Kidney (tissue), 14 donors: Measurements from ENCODE around the gene DCLK1. TPM values are rescaled to one million over a fixed set of nuclear protein-coding genes. Genes with fewer than 3 reads are reported as not detected.

ENCODE experiments used
- DNase-seq, 5 donors: peaks; one replicate each; pipeline ENCODE4 v3.0.0-alpha.2; 2013 to 2020
- FAIRE-seq: peaks from 2 replicates; lab custom pipeline; 2012; peaks lifted over from hg19 to GRCh38; lab: Jason Lieb, UNC
- H3K27ac ChIP-seq, 2 donors: one replicate each; pipeline ENCODE4 v1.7.0; 2013; ENCODE audit warnings: low read depth in 2 of 2, low read length in 2 of 2, inconsistent platforms in 1 of 2
- H3K27me3 ChIP-seq: one replicate; pipeline ENCODE4 v1.7.1; 2013; ENCODE audit warnings: low read length, inconsistent platforms; ENCODE audit not compliant: control insufficient read depth, insufficient read depth
- H3K36me3 ChIP-seq, 3 donors: one replicate each; pipeline versions ENCODE4 v1.7.0 to v1.7.1; 2013; ENCODE audit warnings: low read length in 3 of 3, control low read depth in 1 of 3, inconsistent platforms in 1 of 3; ENCODE audit not compliant: insufficient read depth in 3 of 3, control insufficient read depth in 2 of 3
- H3K4me1 ChIP-seq, 3 donors: one replicate each; pipeline versions ENCODE4 v1.7.0 to v1.7.1; 2013; ENCODE audit warnings: low read length in 3 of 3, inconsistent platforms in 1 of 3, low read depth in 1 of 3; ENCODE audit not compliant: control insufficient read depth in 2 of 3, insufficient read depth in 2 of 3
- H3K4me3 ChIP-seq, 3 donors: one replicate each; pipeline versions ENCODE4 v1.7.0 to v1.8.1; 2013; ENCODE audit warnings: low read length in 3 of 3, control low read depth in 1 of 3, inconsistent platforms in 1 of 3
- H3K9ac ChIP-seq, 3 donors: one replicate each; pipeline versions ENCODE4 v1.7.0 to v1.7.1; 2013; ENCODE audit warnings: low read length in 3 of 3, control low read depth in 1 of 3, inconsistent platforms in 1 of 3
- H3K9me3 ChIP-seq, 3 donors: one replicate each; pipeline versions ENCODE4 v1.7.0 to v1.7.1; 2013; ENCODE audit warnings: low read length in 3 of 3, control low read depth in 1 of 3, inconsistent platforms in 1 of 3; ENCODE audit not compliant: control insufficient read depth in 2 of 3, insufficient read depth in 1 of 3
- CTCF ChIP-seq: IDR thresholded peaks from 3 replicates; pipeline ENCODE4 v1.5.1; 2012; ENCODE audit warnings: mild to moderate bottlenecking, moderate library complexity, borderline replicate concordance; ENCODE audit not compliant: insufficient read depth; ENCODE audit errors: extremely low read depth
- intact Hi-C: fragments of 100-400 bp; cut with DNase I; formaldehyde crosslinking; loops from one replicate; pipeline ENCODE4 v1.11.1; 2022
- polyA plus RNA-seq: library from polyadenylated mRNA; stranded (reverse); fragments of 350-450 nt; fragmentation: Illumina TruSeq; extraction: RNeasy Lipid Tissue Mini Kit (QIAGEN cat#74804); gene quantifications from one replicate; pipeline ENCODE4 v1.2.3, GENCODE V29; 2014; ENCODE audit warnings: low read depth, low replicate concordance; ENCODE audit not compliant: insufficient read depth
- total RNA-seq: library from RNA; stranded (reverse); fragmentation: NEBNext Ultra II Directional; extraction: Animal tissue kit (Norgen Biotek cat#: 25700); gene quantifications from one replicate; pipeline ENCODE4 v1.2.1, GENCODE V29; 2021
- donor health status: control.
- donor health status: control.
- donor health status: control.
- donor health status: control.
- donor health status: control.
- donor health status: DM: yes; HTN: yes; CAD: no.
- donor health status: Normal renal cell carcinoma (clear cell type).

DCLK1 gene
- total and polyA plus RNA-seq, 2 donors from 2014 or later: 0.73 to 8.3 TPM

GRCh38 chr13:35909837-35910540 is 221.2 kb downstream of the DCLK1 start:
- Histone ChIP-seq H3K4me1 (no peaks in the 10 kb centered on the region), H3K27ac (no peak overlapping the region), H3K4me3 (no peak overlapping the region), H3K9ac (no peak overlapping the region), H3K27me3 (no peaks in the 10 kb centered on the region), H3K36me3 (no peaks in the 10 kb centered on the region), H3K9me3 (no peaks in the 10 kb centered on the region)
- no peak for DNase-seq
- FAIRE-seq: no peak
- no peak for TF ChIP-seq CTCF
- intact Hi-C loops: no loop called here

- H3K9me3 ChIP-seq: no peaks in the 10 kb centered on the region
- H3K27ac ChIP-seq: no peak overlapping the region
- no peak for TF ChIP-seq CTCF
- DNase-seq (no peak), FAIRE-seq (no peak)
- no peaks in the 10 kb centered on the region for H3K4me1 ChIP-seq
- intact Hi-C loops: no loop called here
- H3K27me3 ChIP-seq: no peaks in the 10 kb centered on the region
- no peaks in the 10 kb centered on the region for H3K36me3 ChIP-seq
- H3K9ac ChIP-seq: no peak overlapping the region
- H3K4me3 ChIP-seq: no peak overlapping the region
These were observed 222.1 kb downstream of the DCLK1 start for GRCh38 chr13:35909091-35909490.

DNA sequence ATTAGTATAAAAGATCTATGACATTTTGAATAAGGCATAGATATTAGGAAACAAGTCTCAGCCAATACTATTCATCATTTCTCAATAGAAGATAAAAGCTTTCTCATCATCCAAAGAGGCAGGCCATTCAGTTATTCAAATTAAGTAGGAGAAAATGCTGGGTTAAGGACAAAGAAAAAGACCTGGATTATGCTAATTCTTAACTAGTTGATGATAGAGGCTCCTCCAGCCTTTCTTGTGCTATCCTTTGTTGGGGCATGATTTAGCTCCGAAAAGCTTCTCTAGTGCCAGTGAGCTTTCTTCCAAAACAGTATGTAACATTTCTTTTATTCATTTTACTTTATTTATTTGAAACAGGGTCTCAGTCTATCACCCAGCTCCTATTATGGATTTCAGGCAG is 223.0 kb downstream of the DCLK1 start:
- H3K27ac ChIP-seq: no peak overlapping the region
- DNase-seq (no peak), FAIRE-seq (no peak)
- H3K4me1 ChIP-seq: no peaks in the 10 kb centered on the region
- no peaks in the 10 kb centered on the region for H3K36me3 ChIP-seq
- intact Hi-C loops: no loop called here
- H3K9me3 ChIP-seq: no peaks in the 10 kb centered on the region
- no peak overlapping the region for H3K9ac ChIP-seq
- no peak for TF ChIP-seq CTCF
- H3K27me3 ChIP-seq: no peaks in the 10 kb centered on the region
- no peak overlapping the region for H3K4me3 ChIP-seq

DNA sequence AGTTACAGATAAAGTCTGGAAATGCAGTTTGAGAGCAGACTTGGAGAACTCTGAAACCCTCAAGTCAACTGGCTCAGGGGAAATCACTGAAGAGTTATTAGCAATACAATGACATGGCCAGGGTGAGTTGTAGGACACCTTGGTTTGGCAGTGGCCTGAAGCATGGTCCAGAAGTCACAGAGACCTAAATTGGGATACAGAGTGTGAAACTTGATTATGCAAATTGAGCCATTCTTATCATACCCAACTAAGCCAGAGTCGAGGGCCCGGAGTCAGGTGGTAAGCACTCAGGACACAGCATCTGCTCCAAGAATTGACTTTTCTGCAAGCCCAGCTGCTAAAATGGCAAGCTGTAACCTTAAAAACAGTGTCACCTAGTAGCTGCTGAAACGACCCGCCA is 224.5 kb downstream of the DCLK1 start:
- Histone ChIP-seq H3K9me3 (no peaks in the 10 kb centered on the region), H3K4me3 (no peak overlapping the region), H3K9ac (no peak overlapping the region), H3K36me3 (no peaks in the 10 kb centered on the region), H3K27ac (no peak overlapping the region), H3K4me1 (no peaks in the 10 kb centered on the region), H3K27me3 (no peaks in the 10 kb centered on the region)
- TF ChIP-seq CTCF: no peak
- FAIRE-seq (no peak), DNase-seq (no peak)
- intact Hi-C loops: no loop called here
